Activated T-cell treated with anti-CD3 and anti-CD28 coated beads for 4 hours (primary cell): Measurements from ENCODE around the gene FHIP1B.

ENCODE experiments used
- DNase-seq: peaks from one replicate; pipeline ENCODE4 v3.0.0-alpha.2; 2020

FHIP1B gene

GRCh38 chr11:6199174-6199810 is 35.1 kb downstream of the FHIP1B start, which contains the start of gene OR52W1:
Gene OR52W1 (plus strand): TSS chr11:6199224. CDS start chr11:6199224, 0 bp downstream.
- no peak for DNase-seq

- DNase-seq = no peak
Measured at GRCh38 chr11:6197466-6198200, 36.8 kb downstream of the FHIP1B start.

GRCh38 chr11:6196396-6196795 is 38.0 kb downstream of the FHIP1B start:
- DNase-seq = no peak

GRCh38 chr11:6194065-6194581 is 40.3 kb downstream of the FHIP1B start:
- no peak for DNase-seq

GRCh38 chr11:6191742-6192141 is 42.7 kb downstream of the FHIP1B start:
- no peak for DNase-seq

- DNase-seq = no peak
Measured at GRCh38 chr11:6175440-6175839, 59.0 kb downstream of the FHIP1B start.

- DNase-seq = no peak
Measured at GRCh38 chr11:6170226-6170625, 64.2 kb downstream of the FHIP1B start, which contains the start of gene OR52B2. Gene OR52B2 (minus strand): TSS chr11:6170326. CDS start chr11:6170326, 0 bp downstream.
